Measurements from ENCODE around the gene SDHAF2.

- no peak for TF ChIP-seq ELK1 (IDR thresholded peaks at IDR 0.05; ENCODE audit: borderline replicate concordance, low read depth, low read length)
- TF ChIP-seq MXI1 (IDR thresholded peaks at IDR 0.05; ENCODE audit: borderline replicate concordance, low read depth, low read length) = no peak
- TF ChIP-seq CTCF (conservative IDR thresholded peaks at IDR 0.05; ENCODE audit: low read depth, low read length) = no peak
- TF ChIP-seq POLR2A (IDR thresholded peaks at IDR 0.05; ENCODE audit: low read depth, low read length) = no peak
These were observed 28.8 kb upstream of the SDHAF2 start for GRCh38 chr11:61401173-61401572.
